GM03348 (cell line): Measurements from ENCODE around the gene PTPRK.

Experiments
- DNase-seq: peaks from one replicate; pipeline ENCODE4 v3.0.0; 2012; ENCODE audit warnings: low spot score

Gene PTPRK

GRCh38 chr6:128380891-128381290 is 139.5 kb downstream of the PTPRK start:
- no peak for DNase-seq

GRCh38 chr6:128379577-128379976 is 140.8 kb downstream of the PTPRK start:
- no peak for DNase-seq

DNA sequence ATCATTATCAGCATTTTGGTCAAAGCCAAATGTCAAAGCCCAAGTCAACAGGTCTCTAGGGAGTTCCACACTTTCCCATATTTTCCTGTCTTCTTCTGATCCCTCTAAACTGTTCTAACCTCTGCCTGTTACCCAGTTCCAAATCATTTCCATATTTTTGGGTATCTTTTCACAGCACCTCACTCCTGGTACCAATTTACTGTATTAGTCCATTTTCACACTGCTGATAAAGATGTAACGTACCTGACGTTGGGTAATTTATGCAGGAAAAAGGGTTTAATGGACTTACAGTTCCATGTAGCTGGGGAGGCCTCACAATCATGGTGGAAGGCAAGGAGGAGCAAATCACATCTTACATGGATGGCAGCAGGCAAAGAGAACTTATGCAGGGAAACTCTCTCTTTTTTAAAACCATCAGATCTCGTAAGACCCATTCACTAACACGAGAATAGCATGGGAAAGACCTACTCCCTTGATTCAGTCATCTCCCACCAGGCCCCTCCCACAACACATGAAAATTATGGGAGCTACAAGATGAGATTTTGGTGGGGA is 143.4 kb downstream of the PTPRK start:
- DNase-seq = no peak

DNA sequence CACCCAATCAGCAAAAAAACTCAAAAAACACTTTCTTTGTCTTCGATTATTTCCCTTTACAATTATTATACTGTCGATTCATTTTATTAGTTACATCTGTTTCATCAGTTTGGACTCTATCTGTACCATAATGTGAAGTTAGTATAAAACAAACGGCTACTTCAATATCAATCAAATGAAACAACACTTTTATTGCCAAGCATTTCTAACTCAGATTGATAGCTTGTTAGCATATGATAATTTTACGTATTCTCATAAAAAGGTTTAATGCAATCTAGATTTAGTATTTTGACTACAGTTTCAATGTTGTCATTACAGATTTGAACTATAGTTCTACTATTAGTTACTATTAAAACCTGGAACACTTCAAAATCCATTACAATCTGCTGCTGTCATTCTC is 149.3 kb downstream of the PTPRK start:
- no peak for DNase-seq

- DNase-seq = peak; percentile 60
These were observed 150.3 kb downstream of the PTPRK start for GRCh38 chr6:128370072-128370471.

DNA sequence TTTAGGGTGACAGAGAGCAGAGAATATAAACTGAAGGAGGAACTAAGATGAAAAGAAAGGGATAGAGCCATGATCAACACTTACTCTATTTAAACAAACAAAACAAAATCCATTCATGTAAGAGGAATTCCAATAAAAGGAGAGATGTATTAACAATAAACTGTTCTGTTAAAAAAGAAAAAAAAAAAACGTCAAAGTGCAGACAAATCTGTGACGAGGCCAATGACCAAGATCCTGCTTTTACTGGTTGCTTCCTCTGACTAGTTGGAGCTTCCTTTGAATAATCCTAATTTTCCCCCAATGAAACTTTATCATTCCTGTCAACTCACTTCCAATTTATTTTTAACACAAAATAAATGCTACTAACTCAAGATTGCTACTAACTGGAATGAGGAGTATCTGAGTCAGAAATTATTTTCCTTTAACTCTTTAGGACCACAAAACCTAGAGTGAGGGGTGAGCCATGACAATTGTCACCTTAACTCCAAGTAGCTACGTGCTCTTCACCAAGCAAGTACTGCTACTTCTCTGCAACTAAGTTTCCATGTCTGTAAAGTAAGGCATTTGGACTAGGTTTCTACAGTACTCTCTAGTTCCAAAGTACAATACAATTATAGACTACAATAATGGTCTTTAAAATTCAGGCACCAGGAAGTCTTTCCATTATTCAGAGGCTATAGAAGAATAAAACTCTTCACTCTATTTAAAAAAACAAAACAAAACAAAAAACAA is 152.0 kb downstream of the PTPRK start:
- DNase-seq = no peak

- DNase-seq = no peak
These were observed 153.0 kb downstream of the PTPRK start for GRCh38 chr6:128367437-128367836.

DNA sequence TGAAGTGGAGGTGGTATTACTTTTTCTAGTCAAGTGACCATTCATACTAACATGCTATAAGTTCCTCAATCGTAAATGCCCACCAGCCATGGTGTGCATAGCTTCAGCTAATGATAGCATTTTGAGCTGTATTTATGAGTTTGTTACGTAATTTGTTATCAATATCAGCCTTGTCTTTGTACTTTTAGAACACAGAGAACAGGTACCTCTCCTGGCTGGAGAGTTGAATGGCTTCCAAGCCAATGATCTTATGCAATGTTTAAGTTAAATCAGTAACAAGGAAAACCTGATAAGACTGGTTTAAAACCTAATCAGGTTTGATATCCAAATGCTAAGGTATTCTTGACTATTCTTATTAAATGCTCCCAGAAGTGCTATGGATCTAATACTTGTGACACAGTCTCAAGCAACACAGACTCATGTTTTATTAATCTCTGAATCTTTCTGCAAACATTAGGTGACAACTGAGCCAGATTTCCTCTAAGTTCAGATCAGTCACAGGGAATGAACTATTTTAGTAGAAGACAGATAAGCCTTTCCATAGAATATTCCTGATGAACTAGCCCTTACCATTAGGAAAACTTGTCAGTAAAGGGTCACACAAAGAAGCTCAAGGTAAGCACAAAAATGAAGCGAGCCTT is 154.8 kb downstream of the PTPRK start:
- DNase-seq = no peak

DNA sequence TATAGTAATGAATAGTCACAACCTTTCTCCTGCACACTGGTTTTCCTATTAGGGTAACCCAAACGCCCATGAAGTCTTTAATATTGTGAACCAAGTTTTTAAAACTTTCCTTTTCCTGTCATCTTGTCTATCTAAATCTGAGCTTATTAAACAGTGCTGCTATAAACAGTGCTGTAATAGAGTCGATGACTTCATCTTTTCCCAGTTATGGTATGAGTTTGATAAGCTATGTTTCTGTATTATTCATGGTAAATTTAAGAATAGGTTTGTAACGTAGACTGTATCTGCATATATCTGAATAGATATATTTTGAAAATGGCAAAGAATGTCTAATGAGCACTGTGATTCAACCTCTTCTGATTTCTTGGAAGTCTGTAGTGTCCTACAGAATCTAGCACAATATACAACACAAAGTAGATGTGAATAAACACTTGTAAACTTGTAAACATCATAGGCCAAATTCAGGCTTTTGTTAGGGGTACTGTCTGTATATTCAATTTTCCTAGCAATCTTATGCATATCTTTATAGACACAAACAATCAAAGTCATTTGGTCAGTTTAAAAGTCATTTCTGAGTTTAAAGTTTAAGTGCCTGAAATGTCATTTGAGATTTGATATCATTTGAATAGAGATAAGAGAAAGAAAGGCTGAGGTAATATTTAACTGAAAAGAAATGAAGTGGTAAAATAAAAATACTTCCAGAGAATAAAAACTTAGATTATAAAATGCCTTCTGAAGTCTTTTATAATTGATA is 155.5 kb downstream of the PTPRK start:
- DNase-seq = no peak

- DNase-seq = no peak
These were observed 157.2 kb downstream of the PTPRK start for GRCh38 chr6:128363020-128363813.

DNA sequence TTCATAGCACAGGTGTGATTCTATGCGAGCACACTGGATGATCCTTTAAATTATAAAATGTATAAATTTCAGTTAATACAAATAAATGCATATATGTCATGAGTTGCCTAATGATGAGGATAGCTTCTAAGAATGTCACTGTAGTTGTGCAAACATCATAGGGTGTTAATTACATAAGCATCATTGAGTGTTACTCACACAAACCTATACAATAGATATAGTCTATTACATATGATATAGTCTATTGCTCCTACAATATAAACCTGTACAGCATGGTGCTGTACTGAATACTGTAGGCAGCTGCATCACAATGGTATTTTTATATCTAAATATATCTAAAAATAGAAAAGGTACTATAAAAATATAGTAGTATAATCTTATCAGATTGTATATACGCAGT is 159.0 kb downstream of the PTPRK start:
- no peak for DNase-seq

DNA sequence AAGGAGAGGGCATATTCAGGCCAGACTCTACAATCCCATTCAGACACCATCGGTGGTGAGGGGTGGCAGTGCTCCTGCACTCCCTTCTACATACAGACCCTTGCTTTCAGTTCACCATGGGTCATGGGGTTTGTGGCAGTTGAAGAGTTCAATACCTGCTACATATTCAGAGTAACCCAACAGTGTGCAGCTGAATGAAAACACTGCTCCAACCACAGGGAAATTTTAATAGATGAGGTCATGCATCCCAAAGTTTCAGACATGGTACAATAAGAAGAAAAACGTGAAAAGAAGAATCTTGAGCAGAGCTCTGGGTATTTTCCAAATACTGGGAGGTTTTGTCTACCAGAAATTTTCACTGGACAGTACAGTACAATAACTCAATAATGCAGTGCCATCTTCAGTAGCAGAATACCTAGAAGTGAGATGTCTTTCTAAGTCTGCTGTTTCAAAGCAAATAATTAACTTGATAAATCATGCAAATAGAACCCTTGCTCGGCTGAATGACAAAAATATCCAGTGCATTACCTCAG is 162.1 kb downstream of the PTPRK start:
- DNase-seq = peak; percentile 19

- DNase-seq = no peak
These were observed 162.8 kb downstream of the PTPRK start for GRCh38 chr6:128357392-128358130.

DNA sequence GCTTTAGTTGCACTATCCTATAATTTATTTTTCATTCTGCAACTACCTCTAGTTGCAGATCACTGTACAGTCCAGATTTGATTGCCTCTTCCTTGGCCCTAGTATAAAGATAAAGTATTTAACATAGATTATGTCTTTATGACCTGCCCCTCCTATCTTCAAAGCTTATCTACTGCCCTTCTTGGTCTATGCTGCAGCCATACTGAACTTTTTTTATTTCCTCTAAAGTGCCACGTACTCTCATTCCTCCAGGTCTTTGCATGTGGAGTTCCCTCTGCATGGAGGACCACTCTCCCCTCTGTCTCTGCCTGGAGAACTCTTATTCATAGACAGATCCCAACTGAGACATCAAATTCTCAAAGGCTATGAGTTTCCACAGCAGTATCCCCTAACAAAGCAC is 168.0 kb downstream of the PTPRK start:
- no peak for DNase-seq

GRCh38 chr6:128351255-128351514 is 169.2 kb downstream of the PTPRK start:
- DNase-seq = no peak

DNA sequence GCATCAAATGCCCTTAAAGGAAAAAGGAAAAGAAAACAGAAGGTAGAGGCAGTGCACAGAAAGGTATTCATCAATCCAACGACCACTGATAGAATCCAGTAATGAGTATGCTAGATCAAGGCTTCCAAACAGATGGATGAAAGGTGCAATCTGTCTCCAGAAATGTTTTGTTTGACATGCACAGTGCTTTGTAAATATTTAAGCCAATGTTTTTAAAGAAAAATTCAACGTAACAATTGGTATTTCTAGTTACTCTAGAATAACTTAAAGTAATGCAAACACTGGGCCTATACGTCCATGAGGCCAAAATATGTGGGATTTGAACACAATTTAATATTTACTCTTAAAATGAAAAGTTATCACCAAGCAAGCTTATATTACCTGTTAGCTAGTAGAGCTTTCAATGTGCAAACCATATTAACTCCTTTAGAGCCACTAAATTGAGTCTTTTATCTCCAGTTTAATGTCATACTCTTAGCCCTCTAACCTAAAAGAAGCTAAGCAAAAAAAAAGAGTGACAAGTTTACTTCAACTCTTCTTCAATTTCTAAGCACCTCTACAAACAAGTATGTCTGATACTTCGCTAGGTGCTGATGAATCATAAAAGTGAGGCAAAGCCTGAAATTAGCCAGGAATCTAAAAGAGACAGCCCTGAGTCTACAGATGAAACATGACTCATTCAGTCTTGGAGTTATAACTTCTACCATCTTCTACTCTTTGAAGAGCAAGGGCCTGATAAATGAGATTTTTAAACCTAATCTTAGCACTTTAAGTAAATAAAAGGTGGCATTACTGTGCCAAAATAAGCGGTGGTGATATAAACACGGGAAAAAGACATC is 169.8 kb downstream of the PTPRK start:
- peak; percentile 21 for DNase-seq

DNA sequence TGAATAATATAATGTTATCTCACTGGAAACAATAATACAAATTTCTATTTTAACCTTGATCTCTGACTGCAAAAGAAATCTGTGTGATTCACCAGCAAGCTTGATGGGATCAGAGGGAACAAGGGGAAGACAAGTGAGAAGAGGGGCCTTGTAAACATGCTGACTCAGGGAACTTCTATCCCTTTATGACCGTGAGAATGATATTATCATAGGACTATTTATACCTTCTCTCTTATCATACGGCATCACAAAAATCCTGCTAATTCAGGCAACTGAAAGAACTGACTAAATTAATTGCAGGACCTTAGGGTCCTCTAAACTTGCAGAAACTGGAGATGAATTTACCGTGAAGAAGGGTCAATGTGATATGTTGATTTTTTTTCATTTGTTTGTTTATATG is 173.3 kb downstream of the PTPRK start:
- DNase-seq = no peak

DNA sequence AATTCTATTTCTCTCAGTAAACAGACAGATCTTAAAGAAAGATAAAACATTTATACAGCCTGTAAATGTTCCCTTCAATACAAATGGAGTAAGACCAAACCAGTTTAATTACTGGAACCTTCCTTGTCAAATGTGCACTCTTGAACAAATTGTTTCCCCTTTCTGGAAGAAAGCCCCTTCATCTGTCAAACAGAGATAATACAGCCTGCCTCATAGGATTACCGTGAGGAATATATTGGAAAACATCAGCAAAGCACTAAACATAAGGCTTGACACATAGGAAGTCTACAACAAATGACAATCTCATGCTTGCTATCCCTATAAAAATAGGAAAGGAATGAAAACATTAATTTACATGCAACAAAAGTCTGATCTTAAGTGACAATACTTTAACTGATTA is 173.8 kb downstream of the PTPRK start:
- no peak for DNase-seq

DNA sequence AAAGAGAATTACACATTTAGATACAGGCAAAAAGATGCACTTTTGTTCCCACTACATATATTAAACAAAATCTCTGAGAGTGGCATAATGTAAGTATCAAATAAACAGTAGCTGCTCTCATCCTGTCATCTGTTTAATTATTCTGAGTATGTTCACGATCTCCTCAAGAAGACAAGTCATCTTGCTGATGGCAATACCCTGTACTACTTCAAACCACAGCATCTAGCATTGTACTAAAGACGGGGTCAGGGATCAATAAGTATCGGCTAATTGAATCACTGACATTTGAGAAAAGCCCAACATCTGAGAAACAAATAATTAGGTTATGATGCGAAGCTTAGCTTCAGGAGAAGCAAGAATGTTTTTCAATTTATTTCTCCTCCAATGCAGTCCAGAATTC is 175.1 kb downstream of the PTPRK start:
- DNase-seq = no peak

GRCh38 chr6:128343706-128344105 is 176.7 kb downstream of the PTPRK start:
- DNase-seq = no peak
